ENCODE measurements around the gene AGBL2.

DNA sequence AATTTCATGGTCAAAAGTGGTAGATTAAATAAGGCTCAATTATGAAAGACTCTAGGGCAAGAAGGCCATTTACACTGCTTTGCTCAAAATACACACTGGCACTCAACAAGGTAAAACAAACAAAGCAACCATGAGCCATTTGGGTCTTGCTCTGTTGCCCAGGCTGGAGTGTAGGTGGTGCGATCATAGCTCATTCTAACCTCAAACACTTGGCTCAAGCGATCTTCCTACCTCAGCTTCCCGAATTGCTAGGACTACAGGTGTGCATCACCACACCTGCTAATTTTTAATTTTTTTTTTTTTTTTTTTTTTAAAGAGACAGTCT, 10.9 kb upstream of the AGBL2 start:
- TF ChIP-seq, protein P1, sequence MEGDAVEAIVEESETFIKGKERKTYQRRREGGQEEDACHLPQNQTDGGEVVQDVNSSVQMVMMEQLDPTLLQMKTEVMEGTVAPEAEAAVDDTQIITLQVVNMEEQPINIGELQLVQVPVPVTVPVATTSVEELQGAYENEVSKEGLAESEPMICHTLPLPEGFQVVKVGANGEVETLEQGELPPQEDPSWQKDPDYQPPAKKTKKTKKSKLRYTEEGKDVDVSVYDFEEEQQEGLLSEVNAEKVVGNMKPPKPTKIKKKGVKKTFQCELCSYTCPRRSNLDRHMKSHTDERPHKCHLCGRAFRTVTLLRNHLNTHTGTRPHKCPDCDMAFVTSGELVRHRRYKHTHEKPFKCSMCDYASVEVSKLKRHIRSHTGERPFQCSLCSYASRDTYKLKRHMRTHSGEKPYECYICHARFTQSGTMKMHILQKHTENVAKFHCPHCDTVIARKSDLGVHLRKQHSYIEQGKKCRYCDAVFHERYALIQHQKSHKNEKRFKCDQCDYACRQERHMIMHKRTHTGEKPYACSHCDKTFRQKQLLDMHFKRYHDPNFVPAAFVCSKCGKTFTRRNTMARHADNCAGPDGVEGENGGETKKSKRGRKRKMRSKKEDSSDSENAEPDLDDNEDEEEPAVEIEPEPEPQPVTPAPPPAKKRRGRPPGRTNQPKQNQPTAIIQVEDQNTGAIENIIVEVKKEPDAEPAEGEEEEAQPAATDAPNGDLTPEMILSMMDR (IDR thresholded peaks at IDR 0.05; ENCODE audit: low read length) = no peak
- TF ChIP-seq EZH2 (IDR thresholded peaks at IDR 0.05; ENCODE audit: borderline replicate concordance, low read length) = no peak

Data from OCI-LY1 (cell line).